GM15510 (cell line): ENCODE measurements around the gene VIPR2.

Experiments used
- POLR2A ChIP-seq: IDR thresholded peaks from 3 replicates; pipeline ENCODE4 v1.6.1; 2011; ENCODE audit warnings: borderline replicate concordance; ENCODE audit not compliant: insufficient read length; ENCODE audit errors: extremely low read depth

The VIPR2 gene

GRCh38 chr7:159127691-159128642 is 16.7 kb downstream of the VIPR2 start:
- TF ChIP-seq POLR2A: no peak

DNA sequence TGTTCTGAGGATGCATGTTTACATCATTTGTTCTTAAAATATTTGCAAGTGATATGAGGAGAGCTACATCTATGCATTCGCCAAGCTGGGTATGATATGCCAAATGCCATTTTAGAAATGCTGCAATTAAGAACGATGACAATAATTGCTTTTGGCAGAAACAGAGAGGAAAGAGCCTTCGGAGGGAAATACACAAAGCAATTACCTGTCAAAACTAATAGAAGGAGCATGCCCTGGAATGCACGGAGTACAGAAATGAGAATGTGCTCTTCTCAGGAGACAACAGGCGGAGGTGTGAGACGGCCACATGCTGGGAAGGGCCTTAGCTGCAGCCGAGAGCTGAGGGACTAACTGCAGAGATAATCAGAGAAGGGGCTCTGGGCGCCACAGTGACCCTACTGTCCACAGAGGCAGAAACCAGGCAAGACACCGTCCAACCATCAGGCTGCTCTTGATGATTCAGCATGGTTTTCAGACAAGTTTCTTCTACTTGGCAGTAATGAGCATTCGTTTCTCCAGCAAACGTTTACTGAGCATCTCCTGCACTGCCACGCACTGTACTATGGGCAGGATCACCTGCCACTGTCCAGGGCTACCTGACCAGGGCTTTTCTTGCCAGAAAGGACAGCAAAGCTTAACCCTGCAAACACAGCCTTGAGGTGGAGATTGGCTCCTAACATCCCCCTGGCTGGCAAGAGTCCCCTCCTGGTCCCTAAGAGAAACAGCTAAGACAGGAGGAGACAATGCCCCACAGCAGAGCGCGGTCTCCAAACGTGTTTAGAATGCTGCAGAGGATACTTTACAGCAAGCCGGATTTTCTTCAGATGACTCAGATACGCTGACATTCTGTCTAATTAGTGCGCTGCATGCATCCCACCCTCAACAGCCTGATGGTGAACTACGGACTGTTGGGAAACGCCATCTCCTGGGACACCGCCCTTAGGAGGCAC is 18.1 kb downstream of the VIPR2 start:
- TF ChIP-seq POLR2A: no peak

DNA sequence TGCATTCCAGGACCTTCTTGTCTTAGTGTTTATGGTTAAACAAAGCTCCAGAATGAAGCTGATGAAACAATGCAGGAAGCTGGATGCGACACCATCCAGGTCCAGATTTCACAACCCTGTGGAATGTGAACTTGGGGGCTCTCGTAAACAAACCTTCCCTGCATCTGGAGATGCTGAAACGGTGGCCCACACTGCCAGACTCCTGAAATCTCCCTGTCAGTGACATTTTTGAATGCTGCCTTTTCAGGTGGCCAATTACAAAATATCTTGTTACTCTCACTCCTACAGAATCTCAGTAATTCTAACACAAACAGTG is 18.8 kb downstream of the VIPR2 start:
- no peak for TF ChIP-seq POLR2A

DNA sequence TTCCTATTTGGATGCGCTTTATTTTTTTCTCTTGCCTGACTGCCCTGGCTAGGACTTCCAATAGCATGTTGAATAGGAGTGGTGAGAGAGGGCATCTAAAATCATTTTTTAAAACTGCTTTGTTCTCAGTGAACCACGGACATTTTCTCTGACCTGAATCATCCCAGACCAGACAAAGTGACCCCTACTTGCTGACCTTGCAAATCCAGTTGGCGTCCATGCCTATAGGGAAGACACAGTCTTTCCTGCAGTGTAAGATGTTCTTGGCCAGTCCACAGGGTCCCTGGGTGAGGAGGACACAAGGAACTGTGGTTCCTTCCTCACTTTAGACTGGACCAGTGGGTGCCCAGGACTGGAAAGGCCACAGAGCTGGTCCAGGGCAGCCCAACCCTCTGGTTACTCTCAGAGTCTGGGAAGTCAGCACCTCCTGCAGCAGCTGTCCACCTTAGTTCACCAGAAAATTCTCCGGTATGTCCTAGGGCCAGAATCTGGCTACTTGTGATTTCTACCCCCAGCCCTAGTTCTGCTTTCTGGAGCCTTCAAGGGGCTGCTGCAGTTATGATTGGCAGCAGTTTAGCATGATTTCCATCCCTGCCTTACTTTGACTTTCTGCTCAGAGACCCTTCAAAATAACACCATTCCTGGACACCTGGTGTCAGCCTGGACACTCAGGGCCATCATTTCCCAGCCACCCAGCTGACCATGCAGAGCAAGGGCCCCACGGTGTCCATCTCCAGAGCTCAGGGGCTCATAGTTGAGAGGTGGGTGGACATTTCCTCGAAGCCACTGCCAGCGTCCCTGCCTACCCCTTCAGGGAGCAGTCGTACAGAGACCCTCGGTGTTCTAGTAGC is 19.3 kb downstream of the VIPR2 start:
- TF ChIP-seq POLR2A: no peak

DNA sequence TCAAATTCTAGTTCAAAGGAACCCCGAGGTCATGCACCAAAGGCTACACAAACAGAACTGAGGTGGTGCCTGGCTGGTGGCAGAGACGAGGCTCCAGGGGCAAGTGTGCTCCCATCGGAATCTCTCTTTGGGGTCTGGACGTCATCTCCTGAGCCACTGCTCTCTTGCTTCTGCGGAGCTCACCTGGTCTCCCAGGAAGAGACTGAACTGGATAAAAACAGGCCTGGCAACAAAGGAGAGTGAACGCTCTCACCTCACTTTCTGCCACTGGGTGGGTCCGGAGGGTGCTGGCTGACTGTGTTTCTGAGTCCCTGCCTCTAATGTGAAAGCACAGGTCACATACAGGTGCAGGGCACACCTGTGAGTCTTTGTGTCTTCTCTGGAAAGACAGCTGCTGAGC is 22.4 kb downstream of the VIPR2 start:
- TF ChIP-seq POLR2A: no peak

GRCh38 chr7:159121476-159121875 is 23.2 kb downstream of the VIPR2 start:
- TF ChIP-seq POLR2A: no peak

DNA sequence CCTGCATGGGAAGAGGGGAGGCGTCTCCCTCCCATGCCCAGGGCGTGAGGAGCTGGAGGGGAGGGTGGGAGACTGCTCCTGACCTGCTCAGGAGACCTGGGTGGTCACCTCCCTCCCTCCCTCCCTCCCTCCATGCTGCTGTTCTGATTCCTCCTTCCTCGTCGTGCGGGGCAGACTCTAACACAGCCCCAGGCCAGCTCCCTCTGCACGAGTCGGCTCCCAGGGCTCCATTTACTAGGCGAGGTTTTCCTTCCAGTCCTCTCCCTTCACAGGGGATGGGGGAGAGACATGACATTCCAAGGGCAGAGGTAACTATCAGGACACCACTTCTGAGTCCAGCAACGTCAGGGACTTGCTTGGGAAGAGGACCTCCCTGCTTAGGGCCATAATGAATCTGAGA is 23.6 kb downstream of the VIPR2 start:
- no peak for TF ChIP-seq POLR2A

- TF ChIP-seq POLR2A: no peak
Observed at GRCh38 chr7:159120540-159120919, 24.1 kb downstream of the VIPR2 start.

DNA sequence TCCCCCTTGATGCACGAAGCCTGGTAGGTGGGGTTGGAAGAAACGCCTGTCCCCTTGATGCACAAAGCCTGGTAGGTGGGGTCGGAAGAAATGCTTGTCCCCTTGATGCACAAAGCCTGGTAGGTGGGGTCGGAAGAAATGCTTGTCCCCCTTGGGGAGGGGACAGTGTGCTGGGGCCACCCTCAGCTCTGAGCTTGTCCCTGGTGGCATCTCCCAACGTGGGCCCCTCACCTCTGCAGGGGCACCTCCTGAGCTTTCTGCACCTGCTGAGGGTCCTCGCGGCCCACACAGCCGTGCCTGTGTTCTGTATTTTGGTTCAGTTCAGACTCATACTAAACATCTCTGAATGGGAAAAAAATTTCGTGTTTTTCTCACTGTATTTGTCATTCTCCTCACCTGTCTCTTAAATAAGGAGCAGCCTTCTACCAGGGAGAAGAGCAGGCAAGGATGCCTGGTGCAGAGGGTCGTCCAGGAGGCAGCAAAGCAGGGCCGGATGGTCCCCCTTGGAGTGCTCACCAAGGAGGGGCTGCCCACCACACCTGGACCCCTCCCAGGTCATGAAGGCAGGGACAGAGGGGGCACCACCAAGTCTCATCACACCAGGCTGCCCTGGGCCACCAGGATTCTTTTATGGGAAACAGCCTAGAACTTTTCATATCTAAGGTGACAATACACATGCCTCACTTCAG is 24.7 kb downstream of the VIPR2 start:
- no peak for TF ChIP-seq POLR2A

GRCh38 chr7:159119026-159119741 is 25.5 kb downstream of the VIPR2 start:
- no peak for TF ChIP-seq POLR2A

DNA sequence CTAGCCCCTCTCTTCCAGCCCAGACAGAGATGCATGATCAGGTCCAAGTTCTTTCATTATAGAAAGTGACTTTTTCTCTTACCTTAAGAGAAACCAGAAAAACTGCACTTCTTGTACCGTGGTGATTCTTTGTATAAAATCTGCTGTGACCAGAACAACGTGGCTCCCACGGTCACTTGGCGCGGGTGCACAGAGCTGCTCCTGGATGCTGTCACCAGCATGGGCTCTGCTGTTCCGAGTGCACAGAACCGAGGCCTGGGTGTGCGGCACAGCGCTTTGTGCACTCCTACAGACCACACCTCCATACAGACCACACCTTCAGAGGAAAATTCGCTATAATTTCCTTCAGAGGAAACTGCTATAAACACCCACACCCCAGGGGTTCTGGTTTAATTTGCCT is 26.0 kb downstream of the VIPR2 start:
- TF ChIP-seq POLR2A: no peak

DNA sequence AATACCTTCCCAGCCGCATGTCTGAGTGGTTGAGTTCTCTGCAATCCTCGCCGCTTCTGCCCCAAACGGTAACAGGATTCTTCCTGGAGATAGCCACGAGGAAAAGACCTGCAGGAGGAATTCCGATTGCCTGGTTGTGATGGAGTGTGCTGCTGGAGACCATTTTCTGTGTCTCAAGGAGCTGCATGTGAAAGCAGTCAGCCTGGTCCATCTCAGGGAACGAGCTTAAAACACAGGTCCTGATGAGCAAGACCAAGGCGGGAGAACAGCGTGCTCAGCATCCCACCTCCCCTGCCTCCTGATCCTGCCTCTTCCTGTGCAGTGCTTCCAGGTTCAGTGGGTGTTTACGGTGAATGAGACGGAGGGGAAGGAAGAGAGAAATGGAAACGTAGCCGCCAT is 26.5 kb downstream of the VIPR2 start:
- TF ChIP-seq POLR2A: no peak

GRCh38 chr7:159117366-159118196 is 27.1 kb downstream of the VIPR2 start:
- no peak for TF ChIP-seq POLR2A

DNA sequence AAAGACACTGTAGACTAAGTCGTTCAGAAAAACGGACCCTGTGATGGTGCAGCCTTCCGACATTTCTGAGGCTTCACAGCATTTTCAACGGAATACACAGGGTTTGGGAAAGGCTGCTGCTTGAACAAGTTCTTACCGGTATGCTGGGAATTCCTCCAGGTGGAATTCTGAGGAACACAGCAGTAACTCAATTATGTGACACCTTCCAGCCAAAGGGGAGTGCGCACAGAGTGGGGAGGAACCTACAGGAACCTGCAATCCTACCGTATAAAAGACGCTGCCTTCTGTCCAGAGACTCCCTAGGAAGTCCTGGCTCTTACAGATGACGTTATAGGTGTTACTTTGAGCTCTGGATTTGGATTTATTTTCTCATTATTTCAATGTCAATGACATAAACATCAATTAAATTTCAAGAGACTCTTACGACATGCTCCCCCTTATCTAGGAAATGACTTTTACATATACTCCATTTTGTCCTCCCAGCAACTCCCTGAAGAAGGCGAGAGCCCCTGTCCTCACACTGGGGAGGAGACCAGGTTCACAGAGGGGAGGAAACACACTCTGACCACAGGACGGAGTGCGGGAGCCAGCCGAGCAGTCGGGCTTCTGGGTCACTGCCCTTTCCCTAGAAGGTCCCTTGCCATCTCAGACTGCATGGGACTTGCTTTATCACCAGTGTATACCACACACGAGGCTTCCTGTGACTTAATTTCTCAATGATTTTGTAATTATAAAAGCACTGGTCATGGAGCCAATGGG is 27.9 kb downstream of the VIPR2 start:
- TF ChIP-seq POLR2A: no peak
